Smooth muscle cell (in vitro differentiated cells): ENCODE results near the gene PPARG. TPM values are rescaled to one million over a fixed set of nuclear protein-coding genes. Genes with fewer than 3 reads are reported as not detected.
"Not testable (repeated sequence)": the region's sequence is repeated elsewhere in the genome, so short reads cannot be mapped to it uniquely, and the experiment has no call there.

Source experiments
- DNase-seq: peaks from one replicate; lab custom pipeline; 2025; ENCODE audit not compliant: unreplicated experiment; lab: John Stamatoyannopoulos, UW
- H2AFZ ChIP-seq: fragments of 200-600 bp; sonication (generic); 2 replicates; pipeline ENCODE4 v1.6.0; 2016; ENCODE audit warnings: antibody characterized with exemption, low read depth, mild to moderate bottlenecking
- H3F3A ChIP-seq: fragments of 200-600 bp; sonication (generic); 2 replicates; pipeline ENCODE4 v1.6.0; 2017; ENCODE audit warnings: antibody characterized with exemption, low read depth
- H3K27ac ChIP-seq: fragments of 200-600 bp; sonication (generic); 2 replicates; pipeline ENCODE4 v1.5.1; 2016; ENCODE audit warnings: low read depth, mild to moderate bottlenecking
- H3K27me3 ChIP-seq: fragments of 200-600 bp; sonication (generic); 2 replicates; pipeline ENCODE4 v1.6.1; 2016; ENCODE audit warnings: low read depth, mild to moderate bottlenecking
- H3K36me3 ChIP-seq: fragments of 200-600 bp; sonication (generic); 2 replicates; pipeline ENCODE4 v1.5.1; 2016; ENCODE audit warnings: low read depth
- H3K4me1 ChIP-seq: fragments of 200-600 bp; sonication (generic); 2 replicates; pipeline ENCODE4 v1.5.1; 2016; ENCODE audit warnings: low read depth
- H3K4me2 ChIP-seq: fragments of 200-600 bp; sonication (generic); 2 replicates; pipeline ENCODE4 v1.6.0; 2016; ENCODE audit warnings: mild to moderate bottlenecking
- H3K4me3 ChIP-seq: fragments of 200-600 bp; sonication (generic); 2 replicates; pipeline ENCODE4 v1.5.1; 2016; ENCODE audit warnings: mild to moderate bottlenecking
- H3K79me2 ChIP-seq: fragments of 200-600 bp; sonication (generic); 2 replicates; pipeline ENCODE4 v1.6.0; 2016; ENCODE audit warnings: low read depth, mild to moderate bottlenecking
- H3K9ac ChIP-seq: fragments of 200-600 bp; sonication (generic); 2 replicates; pipeline ENCODE4 v1.6.0; 2016; ENCODE audit warnings: low read depth
- H3K9me3 ChIP-seq: fragments of 200-600 bp; sonication (generic); replicated peaks from 2 replicates; pipeline ENCODE4 v1.5.1; 2016; ENCODE audit warnings: low read depth
- H4K20me1 ChIP-seq: fragments of 200-600 bp; sonication (generic); 2 replicates; pipeline ENCODE4 v1.6.0; 2016; ENCODE audit warnings: low read depth
- WGBS: methylation state at CpG from one replicate; pipeline ENCODE4 v1.1.7; 2016; ENCODE audit warnings: low lambda C conversion rate; 5-methylcytosine and 5-hydroxymethylcytosine counted together
- polyA plus RNA-seq: library from polyadenylated mRNA; unstranded; fragments of >200 nt; fragmentation: Nextera tagmentation; extraction: Ambion mirVana; gene quantifications from 2 replicates; pipeline ENCODE4 v1.2.1, GENCODE V29; 2016
- total RNA-seq: library from RNA; depleted of rRNA; stranded (reverse); fragments of >200 nt; gene quantifications from 2 replicates; pipeline ENCODE4 v1.2.3, GENCODE V29; 2014
- TF ChIP-seq, protein P1 (sequence below): fragments of 200-600 bp; sonication (generic); IDR thresholded peaks from 2 replicates; pipeline ENCODE4 v1.5.1; 2017; ENCODE audit warnings: borderline replicate concordance, mild to moderate bottlenecking, antibody characterized with exemption; ENCODE audit not compliant: insufficient read depth, poor library complexity, severe bottlenecking

The PPARG gene
- total and polyA plus RNA-seq, 2 experiments from 2014 or later = 1.5 to 8.5 TPM

DNA sequence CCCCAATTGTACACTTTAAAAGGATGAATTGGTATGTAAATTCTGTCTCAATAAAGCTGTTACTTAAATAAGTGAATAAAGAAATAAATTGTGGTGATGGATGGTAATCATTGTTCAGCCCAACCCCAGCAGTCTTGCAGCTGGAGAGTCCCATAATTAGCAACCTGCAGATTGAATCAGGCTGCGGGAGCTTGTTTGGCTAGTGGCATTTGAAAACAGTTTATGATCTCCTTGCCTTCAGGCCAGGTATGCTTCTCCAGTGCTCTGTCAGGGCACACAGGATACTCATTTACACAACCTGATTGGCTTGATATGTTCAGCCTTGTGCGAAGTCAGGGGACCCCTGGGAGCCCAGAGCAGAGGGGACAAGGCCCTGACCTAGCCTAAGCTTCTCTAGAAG, 178.9 kb downstream of the PPARG start:
- 73% methylated on average over 2 of the region's 2 CpGs for WGBS
- H3K4me2 ChIP-seq = no peak overlapping the region
- no peak overlapping the region for H3K27ac ChIP-seq
- H3K36me3 ChIP-seq = no peaks in the 10 kb centered on the region
- H2AFZ ChIP-seq = no peak overlapping the region
- no peaks in the 10 kb centered on the region for H4K20me1 ChIP-seq
- H3K9me3 ChIP-seq = no peaks in the 10 kb centered on the region
- no peaks in the 10 kb centered on the region for H3K27me3 ChIP-seq
- H3K79me2 ChIP-seq = no peaks in the 10 kb centered on the region
- no peak for DNase-seq
- TF ChIP-seq, protein P1, sequence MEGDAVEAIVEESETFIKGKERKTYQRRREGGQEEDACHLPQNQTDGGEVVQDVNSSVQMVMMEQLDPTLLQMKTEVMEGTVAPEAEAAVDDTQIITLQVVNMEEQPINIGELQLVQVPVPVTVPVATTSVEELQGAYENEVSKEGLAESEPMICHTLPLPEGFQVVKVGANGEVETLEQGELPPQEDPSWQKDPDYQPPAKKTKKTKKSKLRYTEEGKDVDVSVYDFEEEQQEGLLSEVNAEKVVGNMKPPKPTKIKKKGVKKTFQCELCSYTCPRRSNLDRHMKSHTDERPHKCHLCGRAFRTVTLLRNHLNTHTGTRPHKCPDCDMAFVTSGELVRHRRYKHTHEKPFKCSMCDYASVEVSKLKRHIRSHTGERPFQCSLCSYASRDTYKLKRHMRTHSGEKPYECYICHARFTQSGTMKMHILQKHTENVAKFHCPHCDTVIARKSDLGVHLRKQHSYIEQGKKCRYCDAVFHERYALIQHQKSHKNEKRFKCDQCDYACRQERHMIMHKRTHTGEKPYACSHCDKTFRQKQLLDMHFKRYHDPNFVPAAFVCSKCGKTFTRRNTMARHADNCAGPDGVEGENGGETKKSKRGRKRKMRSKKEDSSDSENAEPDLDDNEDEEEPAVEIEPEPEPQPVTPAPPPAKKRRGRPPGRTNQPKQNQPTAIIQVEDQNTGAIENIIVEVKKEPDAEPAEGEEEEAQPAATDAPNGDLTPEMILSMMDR = no peak
- no peaks in the 10 kb centered on the region for H3F3A ChIP-seq
- no peak overlapping the region for H3K9ac ChIP-seq
- no peak overlapping the region for H3K4me3 ChIP-seq
- peaks cover 3% of the 10 kb centered on the region for H3K4me1 ChIP-seq

DNA sequence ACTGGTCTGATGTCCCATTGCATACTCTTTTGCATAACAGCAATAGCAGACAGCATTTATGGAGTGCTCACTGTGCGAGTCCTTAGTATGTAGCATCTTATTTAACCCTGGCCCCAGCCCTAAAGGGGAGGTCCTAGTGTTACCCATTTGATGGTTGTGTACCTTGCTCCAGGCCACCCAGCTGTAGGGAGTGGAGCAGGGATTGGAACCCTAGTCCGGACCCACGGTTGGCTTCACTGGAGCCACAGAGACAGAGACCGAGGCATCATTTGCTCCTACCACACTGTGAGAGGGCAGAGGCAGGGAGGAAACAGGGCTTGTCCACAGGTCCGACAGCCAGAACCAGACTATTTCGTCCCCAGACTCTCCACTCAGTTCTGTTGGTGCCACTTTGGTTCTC, 179.4 kb downstream of the PPARG start:
- Histone ChIP-seq H3K27me3 (no peaks in the 10 kb centered on the region), H3K9me3 (no peaks in the 10 kb centered on the region), H3K4me3 (no peak overlapping the region), H3K4me1 (peaks cover 3% of the 10 kb centered on the region), H3K79me2 (no peaks in the 10 kb centered on the region), H3K27ac (no peak overlapping the region), H3K4me2 (no peak overlapping the region), H3K9ac (no peak overlapping the region), H4K20me1 (no peaks in the 10 kb centered on the region), H2AFZ (no peak overlapping the region), H3F3A (no peaks in the 10 kb centered on the region), H3K36me3 (no peaks in the 10 kb centered on the region)
- TF ChIP-seq, protein P1 = no peak
- no peak for DNase-seq
- 95% methylated on average over 6 of the region's 6 CpGs for WGBS

DNA sequence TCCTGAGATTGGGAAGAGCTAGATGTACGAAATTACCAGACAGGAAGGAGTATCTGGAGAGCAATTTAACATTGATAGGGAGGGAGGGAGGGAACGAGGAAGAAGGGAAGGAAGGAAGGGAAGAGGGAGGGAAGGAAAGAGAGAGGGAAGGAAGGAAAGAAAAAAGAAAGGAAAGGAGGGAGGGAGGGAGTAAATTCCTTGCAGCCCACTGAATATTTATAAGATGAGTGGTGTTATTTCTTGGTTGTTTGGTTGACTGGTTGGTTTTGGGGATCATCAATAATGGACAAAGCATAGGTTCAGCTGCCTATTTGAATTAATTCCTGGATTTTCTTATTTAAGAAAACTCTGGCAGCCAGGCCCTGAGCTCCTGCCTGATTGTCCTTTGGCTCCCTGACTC, 179.9 kb downstream of the PPARG start:
- no peak for DNase-seq
- no peak overlapping the region for H3K27ac ChIP-seq

DNA sequence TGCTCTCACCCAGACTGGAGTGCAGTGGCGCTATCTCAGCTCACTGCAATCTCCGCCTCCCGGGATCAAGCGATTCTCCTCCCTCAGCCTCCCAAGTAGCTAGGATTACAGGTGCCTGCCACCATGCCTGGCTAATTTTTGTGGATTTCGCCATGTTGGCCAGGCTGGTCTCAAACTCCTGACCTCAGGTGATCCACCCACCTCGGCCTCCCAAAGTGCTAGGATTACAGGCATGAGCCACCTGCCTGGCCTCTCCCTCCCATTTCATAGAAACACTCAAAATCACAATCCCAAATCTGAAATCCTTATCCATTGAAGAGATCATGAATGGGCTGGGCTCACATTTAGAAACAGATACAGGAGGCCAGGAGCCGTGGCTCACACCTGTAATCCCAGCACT, 180.4 kb downstream of the PPARG start:
- not testable (repeated sequence) for H3K4me3 ChIP-seq, H3K27me3 ChIP-seq, H3K27ac ChIP-seq

More for the DNA sequence above, 179.9 kb downstream of the PPARG start:
- Histone ChIP-seq H3K9ac (no peak overlapping the region), H3K9me3 (no peaks in the 10 kb centered on the region), H3K4me1 (peaks cover 3% of the 10 kb centered on the region), H3K4me2 (no peak overlapping the region), H4K20me1 (no peaks in the 10 kb centered on the region), H3K4me3 (no peak overlapping the region), H3K27me3 (no peaks in the 10 kb centered on the region), H2AFZ (no peak overlapping the region), H3K79me2 (no peaks in the 10 kb centered on the region), H3K36me3 (no peaks in the 10 kb centered on the region), H3F3A (no peaks in the 10 kb centered on the region)
- WGBS = 72% methylated on average over 2 of the region's 2 CpGs
- TF ChIP-seq, protein P1 = no peak

More for the DNA sequence above, 180.4 kb downstream of the PPARG start:
- not testable (repeated sequence) for H3K4me1 ChIP-seq, DNase-seq, H3K9ac ChIP-seq, H3K79me2 ChIP-seq, H2AFZ ChIP-seq, H3K9me3 ChIP-seq, H3F3A ChIP-seq, H3K36me3 ChIP-seq, H4K20me1 ChIP-seq, H3K4me2 ChIP-seq
- WGBS = 86% methylated on average over 7 of the region's 7 CpGs
